Erythroblast (primary cell): Measurements from ENCODE around the gene ARHGAP8.

ENCODE experiments used
- GATA1 ChIP-seq: IDR thresholded peaks from 2 replicates; pipeline ENCODE4 v1.6.1; 2011; ENCODE audit warnings: low read depth, mild to moderate bottlenecking, control low read depth, low read length, moderate library complexity
- POLR2A ChIP-seq: IDR thresholded peaks from 2 replicates; pipeline ENCODE4 v1.6.1; 2011; ENCODE audit warnings: mild to moderate bottlenecking, low read length

GRCh38 chr22:44787832-44788231 is 35.5 kb downstream of the ARHGAP8 start:
- TF ChIP-seq POLR2A (no peak), GATA1 (no peak)
